Measurements from ENCODE around the gene CARTPT.
A peak's percentile ranks its signal among the peaks of the same experiment; 100 is the strongest.

Gene CARTPT

GRCh38 chr5:71719063-71719964, at the start of gene CARTPT:
Gene CARTPT (plus strand): TSS chr5:71719275. CDS start chr5:71719294, 19 bp downstream.
- DNase-seq = peak; percentile 23

- DNase-seq = no peak
These were observed 41.1 kb upstream of the CARTPT start for GRCh38 chr5:71677977-71678376.

GRCh38 chr5:71679714-71680113, 39.4 kb upstream of the CARTPT start:
- no peak for DNase-seq

- no peak for DNase-seq
These were observed 38.6 kb upstream of the CARTPT start for GRCh38 chr5:71680510-71680909.

GRCh38 chr5:71681296-71681695, 37.8 kb upstream of the CARTPT start:
- DNase-seq = no peak

- DNase-seq = no peak
These were observed 34.8 kb upstream of the CARTPT start for GRCh38 chr5:71684309-71684708.

- DNase-seq = no peak
These were observed 25.1 kb upstream of the CARTPT start for GRCh38 chr5:71693828-71694427.

GRCh38 chr5:71695071-71695470, 24.0 kb upstream of the CARTPT start:
- DNase-seq = no peak

GRCh38 chr5:71695595-71695994, 23.5 kb upstream of the CARTPT start:
- no peak for DNase-seq

GRCh38 chr5:71697967-71698366, 21.1 kb upstream of the CARTPT start:
- DNase-seq = no peak

- DNase-seq = no peak
These were observed 19.8 kb upstream of the CARTPT start for GRCh38 chr5:71699233-71699632.

- DNase-seq = no peak
These were observed 19.3 kb upstream of the CARTPT start for GRCh38 chr5:71699751-71700150.

- DNase-seq = no peak
These were observed 18.3 kb upstream of the CARTPT start for GRCh38 chr5:71700803-71701202.

- DNase-seq = no peak
These were observed 17.7 kb upstream of the CARTPT start for GRCh38 chr5:71701407-71701806.

- no peak for DNase-seq
These were observed 15.1 kb upstream of the CARTPT start for GRCh38 chr5:71703941-71704340.

GRCh38 chr5:71705421-71705820, 13.7 kb upstream of the CARTPT start:
- DNase-seq = no peak

GRCh38 chr5:71706906-71707305, 12.2 kb upstream of the CARTPT start:
- DNase-seq = no peak

GRCh38 chr5:71711610-71712009, 7.5 kb upstream of the CARTPT start:
- no peak for DNase-seq

- no peak for DNase-seq
These were observed 4.2 kb upstream of the CARTPT start for GRCh38 chr5:71714911-71715310.

GRCh38 chr5:71727978-71728377, 8.9 kb downstream of the CARTPT start:
- no peak for DNase-seq

- no peak for DNase-seq
These were observed 11.9 kb downstream of the CARTPT start for GRCh38 chr5:71731015-71731414.

GRCh38 chr5:71732011-71732410, 12.9 kb downstream of the CARTPT start:
- no peak for DNase-seq

- DNase-seq = no peak
These were observed 15.1 kb downstream of the CARTPT start for GRCh38 chr5:71734141-71734540.

GRCh38 chr5:71737931-71738539, 19.0 kb downstream of the CARTPT start:
- DNase-seq = no peak

Measured in NCI-H1105 treated with DMSO at 0.1 percent for 48 hours (cell line).